ENCODE data around the gene NOD1. TPM values are rescaled to one million over a fixed set of nuclear protein-coding genes. Genes with fewer than 3 reads are reported as not detected.
"Not testable (repeated sequence)": the region's sequence is repeated elsewhere in the genome, so short reads cannot be mapped to it uniquely, and the experiment has no call there.

Gene NOD1
- total RNA-seq, 1 donor from 2014 or later: 25.5 TPM

DNA sequence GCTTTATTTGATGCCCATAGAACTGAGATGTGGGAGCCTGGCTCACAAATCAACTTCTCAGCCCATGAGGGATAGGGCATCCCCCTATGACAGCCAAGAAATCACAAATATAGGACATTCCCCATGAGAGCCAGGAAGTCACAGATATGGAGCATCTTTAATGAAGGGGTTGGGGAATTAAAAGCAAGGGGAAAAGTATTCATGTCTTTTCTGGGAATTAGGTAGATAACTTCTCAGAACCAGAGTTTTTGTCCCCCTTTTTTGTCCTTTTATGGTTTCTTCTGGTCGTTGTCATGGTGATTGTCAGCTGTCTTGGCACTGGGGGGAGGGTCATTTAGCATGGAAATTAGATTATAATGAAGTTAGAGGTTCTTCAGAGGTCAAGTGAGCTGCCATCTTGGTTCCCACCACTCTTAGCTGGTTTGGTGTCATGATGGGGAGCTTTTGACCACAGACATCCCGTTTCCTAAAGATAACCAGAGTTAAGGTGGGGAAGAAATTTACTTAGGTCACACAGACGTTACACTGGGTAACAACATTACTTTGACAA lies 56.9 kb downstream of the NOD1 start:
- no peak for DNase-seq (ENCODE audit: low spot score)

DNA sequence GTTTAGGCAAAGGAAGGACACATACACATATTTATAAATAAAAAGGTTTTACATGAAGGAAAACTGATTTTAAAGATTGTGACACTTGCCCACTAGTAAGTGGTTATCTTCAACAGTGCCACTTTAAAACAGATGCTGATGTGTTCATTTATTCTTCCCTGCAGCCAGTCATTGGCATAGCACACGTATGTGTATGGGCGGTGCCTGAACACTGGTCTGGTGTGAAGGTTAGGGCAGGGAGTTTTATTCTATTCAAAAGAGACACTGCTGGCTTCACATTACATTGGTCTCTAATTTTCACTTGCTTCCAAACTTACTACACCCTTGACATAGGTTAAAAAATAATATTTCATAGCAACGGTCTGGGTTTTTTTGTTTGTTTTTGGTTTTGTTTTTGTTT lies 57.9 kb downstream of the NOD1 start:
- DNase-seq (ENCODE audit: low spot score): no peak

DNA sequence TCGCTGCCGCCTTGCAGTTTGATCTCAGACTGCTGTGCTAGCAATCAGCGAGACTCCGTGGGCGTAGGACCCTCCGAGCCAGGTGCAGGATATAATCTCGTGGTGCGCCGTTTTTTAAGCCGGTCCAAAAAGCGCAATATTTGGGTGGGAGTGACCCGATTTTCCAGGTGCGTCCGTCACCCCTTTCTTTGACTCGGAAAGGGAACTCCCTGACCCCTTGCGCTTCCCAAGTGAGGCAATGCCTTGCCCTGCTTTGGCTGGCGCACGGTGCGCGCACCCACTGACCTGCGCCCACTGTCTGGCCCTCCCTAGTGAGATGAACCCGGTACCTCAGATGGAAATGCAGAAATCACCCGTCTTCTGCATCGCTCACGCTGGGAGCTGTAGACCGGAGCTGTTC lies 58.5 kb downstream of the NOD1 start:
- DNase-seq (ENCODE audit: low spot score): not testable (repeated sequence)

DNA sequence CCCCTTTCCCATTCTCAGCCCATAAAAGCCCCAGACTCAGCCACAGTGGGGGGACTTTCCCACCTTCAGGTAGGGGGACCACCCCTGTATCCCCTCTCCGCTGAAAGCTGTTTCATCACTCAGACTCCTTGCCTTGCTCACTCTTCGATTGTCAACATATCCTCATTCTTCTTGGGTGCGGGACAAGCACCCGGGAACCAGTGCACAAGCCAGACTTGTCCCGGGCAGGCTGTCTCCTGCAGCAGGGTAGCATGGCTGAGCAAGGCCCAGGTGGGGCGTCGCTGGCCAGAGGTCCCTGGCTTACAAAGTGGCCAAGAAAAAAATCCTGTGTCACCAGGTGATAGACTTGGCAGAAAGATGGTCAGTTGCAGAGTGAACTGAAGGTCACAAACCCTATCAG lies 64.7 kb downstream of the NOD1 start:
- no peak for DNase-seq (ENCODE audit: low spot score)

DNA sequence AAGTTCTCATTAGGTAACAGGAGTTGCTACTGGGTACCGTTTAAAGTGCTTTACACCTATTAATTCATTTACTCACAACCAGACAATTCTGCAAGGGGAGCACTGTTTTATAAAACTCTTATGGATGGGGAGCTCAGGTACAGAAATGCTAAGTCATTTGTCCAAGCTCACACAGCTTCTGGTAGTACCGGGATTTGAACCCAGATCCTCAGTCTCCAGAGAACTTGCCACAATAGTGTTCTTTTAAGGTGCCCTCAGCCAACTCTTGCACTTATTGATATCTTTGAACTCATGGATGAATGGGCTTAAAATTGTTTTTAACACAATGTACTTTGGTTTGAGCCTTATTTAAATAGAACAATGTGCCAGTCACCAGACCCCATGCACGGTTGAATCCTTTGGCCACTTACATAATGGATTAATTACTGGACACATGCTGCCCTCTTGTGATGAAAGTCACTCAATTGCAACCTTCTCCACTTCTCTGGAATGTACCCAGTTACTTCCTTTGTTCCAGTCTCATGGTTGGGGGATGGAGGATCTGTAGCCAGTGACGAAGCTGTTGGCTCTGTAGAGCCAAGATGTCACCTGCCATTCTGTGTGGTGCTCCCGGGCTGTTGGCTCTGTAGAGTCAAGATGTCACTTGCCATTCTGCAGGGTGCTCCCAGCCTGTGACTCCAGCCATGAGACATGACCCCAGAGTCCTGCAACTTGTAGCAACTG lies 65.6 kb downstream of the NOD1 start:
- DNase-seq (ENCODE audit: low spot score): peak; percentile 67

DNA sequence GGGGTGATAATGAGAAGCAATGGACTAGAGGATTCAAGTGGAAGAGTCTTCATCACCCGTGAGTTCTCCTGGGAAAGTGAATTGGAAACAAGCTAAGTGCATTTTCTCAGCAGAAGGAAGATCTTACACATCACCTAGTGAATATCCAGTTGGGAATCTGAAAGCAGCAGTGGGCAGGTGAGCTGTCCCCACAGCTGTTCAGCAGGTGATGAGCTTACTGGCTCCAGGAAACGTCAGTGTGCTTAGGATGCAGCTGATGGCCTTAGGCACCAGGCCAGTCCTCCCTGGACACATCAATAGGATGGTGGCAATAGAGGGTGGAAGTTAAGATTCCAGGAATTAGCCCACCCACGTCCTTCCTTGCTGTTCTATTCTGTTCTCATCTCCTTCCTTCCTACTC lies 66.7 kb downstream of the NOD1 start:
- no peak for DNase-seq (ENCODE audit: low spot score)

DNA sequence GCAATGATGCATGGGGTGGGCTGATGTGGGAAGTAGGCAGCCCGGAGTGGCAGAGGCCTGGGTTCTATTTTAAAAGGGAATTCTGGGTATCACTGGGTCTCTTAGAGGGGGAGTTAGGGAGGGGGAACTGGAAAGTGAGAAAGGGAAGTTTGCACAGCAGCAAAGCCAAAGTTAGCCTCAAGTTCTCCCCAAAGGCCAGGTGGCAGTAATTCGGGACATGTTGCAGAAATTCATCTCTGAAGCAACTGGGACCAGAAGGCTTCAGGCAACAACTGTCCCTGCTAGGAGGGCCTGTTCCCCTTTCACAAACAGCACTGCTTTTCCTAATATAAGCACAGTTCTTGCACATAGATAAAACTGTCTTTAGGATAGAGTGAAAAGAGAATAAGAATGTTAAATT lies 67.4 kb downstream of the NOD1 start:
- DNase-seq (ENCODE audit: low spot score): peak; percentile 25

DNA sequence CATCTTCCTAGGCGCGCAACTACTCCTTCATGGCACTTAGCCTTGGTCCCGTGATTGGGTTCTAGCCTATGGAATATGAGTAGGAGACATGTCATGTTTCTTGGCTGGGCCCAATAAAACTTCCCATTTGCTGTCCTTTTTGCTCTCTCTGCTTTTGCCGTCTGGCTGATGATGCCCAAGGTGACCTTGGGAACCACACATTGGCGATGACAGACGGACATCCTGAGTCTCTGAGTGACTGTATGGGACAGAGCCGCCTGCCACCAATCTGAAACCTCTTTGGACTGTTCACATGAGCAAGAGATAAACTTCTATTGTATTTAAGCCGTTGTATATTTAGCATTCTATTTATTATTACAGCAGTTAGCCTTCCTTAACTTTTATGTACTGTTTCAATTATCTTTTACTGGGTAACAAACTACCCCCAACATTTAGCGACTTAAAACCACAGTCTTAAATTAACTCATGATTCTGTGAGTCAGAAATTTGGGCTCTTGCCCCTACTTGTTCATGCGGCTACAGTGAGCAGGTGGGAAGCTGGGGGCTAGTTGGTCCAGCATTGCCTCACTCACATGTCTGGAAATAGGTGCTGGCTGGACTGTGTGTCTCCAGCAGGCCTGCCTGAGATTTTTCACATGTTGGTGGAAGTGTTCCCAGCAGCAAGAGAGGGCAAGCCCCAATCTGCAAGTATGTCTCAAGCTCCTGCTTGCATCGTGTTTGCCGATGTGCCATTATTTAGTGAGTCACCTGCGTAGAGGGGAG lies 71.7 kb downstream of the NOD1 start:
- DNase-seq (ENCODE audit: low spot score): peak; percentile 57

DNA sequence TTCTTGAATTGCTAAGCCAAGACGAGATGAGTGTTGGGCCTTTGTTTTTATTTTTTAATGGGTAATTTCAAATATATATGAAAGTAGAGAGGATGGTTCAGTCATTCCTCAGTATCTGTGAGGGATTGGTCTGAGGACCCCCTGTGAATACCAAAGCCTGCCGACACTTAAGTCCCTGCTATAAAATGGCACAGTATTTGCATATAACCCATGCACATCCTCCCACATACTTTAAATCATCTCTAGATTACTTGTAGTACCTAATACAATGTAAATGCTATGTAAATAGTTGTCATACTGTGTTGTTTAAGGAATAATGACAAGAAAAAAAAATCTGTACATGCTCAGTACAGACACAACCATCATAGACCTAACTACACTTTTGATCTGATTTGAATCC lies 73.4 kb downstream of the NOD1 start:
- no peak for DNase-seq (ENCODE audit: low spot score)

DNA sequence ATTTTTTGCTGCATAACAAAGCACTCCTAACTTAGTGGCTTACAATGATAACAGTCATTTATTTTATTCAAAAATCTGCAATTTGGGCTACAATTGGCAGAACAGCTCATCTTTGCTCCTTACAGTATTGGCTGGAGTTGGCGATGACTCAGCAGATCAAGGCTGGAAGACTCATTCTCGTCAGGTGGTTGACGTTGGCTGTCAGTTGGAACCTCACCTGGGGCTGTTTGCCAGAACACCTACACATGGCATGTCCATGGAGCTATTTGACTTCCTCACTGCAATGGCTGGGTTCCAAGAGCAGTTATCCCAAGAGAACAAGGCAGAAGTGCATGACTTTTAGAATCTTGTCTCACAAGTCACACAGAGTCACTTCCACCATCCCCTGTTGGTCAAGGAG lies 75.1 kb downstream of the NOD1 start:
- DNase-seq (ENCODE audit: low spot score): no peak

DNA sequence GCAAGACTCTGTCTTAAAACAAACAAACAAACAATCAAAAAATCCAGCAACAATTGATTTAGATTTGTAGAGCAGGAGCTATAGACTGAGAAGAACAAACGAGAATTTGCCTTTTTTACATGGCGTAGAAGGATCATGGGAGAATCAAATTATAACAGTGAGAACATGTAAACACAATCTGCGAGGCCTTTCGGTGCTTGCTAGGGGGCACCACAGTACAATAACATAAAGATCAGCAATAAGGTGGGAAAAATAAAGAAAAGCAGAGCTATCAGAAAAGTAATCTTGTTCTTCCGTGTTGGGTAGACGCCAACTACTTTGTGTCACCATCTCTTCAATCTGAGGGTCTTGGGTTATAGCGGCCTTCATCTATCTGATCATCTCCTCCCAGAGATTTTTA lies 82.2 kb downstream of the NOD1 start:
- peak; percentile 19 for DNase-seq (ENCODE audit: low spot score)

DNA sequence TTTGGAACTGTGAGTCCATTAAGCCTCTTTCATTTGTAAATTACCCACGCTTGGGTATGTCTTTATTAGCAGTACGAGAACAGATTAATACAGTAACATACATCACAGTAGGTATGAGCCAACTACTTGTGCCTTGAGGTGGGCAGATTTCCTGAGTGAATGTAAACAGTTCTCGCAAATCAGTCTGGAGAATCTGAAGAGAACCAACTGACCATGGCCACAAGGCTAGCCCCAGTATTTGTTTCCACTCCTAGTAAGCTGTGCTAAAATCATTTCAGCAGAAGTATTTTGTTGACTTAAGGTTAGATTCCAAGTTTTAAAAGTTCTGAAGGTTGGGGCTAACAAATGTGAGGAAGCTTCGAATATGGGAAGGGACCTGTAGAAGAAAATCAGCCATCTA lies 82.9 kb downstream of the NOD1 start:
- DNase-seq (ENCODE audit: low spot score): no peak

DNA sequence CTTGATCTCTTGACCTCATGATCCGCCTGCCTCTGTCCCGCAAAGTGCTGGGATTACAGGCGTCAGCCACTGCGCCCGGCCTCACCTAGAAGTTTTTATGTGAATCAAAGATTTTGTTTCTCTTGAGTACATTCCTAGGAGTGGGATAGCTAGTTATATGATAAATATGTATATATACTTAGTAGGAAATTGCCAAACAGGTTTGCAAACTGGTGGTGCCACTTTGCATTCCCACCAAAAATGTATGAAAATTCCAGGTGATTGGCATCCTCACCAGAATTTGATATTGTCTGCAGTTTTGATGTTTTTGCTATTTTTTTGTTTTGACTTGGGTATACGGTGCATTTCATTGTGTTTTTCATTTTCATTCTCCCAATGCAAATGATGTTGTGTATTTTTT lies 86.8 kb downstream of the NOD1 start:
- DNase-seq (ENCODE audit: low spot score): no peak

DNA sequence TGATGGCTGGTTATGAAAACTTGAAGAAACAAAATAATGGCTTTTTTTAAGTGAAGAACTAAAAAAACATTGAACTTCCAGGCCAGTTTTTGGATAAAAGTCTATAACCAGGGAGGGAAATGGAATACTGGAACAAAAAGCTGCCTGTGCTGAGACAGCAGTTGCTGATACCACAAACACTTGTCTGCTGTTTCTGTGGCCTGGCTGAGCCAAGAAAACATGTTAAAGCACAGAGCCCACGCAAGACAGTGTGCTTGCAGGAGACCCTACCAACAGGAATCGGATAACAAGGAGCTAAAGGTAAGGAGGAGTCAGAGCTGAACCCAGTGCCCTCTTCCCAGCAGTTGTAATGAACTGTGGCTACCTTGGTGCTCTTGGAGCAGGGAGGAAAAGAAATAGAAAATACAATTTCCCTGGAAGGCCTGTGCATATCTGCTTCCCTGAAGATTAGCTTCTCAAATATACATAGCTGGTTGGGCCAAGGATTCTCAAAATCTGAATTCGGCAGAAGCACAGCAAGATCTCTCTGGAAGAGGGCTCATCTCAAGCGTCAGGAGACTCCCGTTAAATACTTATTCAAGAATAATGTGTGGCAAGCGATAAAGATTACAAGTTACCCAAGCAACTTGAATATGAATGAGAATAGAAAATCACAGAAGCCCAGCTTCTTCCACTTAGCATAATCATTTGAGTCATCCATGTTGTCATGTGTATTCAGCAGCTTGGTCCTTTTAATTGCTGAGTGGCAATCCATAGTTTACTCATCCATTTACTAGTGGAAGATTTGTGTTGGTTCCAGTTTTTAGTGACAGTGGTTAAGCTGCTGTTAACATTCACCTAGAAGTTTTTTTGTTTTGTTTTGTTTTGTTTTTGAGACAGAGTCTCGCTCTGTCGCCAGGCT lies 87.6 kb downstream of the NOD1 start:
- DNase-seq (ENCODE audit: low spot score): no peak

DNA sequence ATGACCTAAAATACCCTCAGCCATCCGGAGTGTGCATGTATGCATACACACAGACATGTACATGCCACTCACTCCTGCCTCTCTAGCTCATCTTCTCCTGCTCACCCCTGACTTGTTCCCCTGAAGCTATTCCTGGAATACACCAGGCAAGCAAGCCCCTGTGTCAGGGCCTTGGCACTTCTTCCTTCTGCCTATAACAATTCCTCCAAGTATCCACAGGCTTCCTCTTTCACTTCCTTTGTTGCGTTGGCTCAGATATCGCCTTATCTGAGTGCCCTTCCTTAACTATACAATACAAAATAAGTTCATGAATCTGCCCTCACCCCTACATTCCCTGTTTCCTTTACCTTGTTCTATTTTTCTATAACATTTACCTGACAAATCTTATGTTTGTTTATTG lies 88.8 kb downstream of the NOD1 start:
- DNase-seq (ENCODE audit: low spot score): peak; percentile 10

DNA sequence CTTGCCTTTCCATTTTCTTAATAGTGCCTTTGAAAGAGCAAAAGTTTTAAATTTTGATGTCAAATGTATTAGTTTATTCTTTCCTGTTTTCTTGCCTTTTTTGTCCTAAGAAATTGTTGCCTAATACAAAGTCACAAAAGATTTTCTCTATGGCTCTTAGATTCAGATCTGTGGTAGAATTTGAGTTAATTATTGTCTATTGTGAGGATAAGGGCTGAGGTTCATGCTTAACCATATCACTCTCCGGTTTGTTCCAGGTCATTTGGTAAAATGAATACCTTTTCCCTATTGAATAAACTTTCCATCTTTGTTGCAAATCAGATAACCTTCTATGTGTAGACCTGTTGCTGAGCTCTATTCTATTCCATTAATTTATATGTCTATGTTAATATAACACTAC lies 96.0 kb downstream of the NOD1 start:
- no peak for DNase-seq (ENCODE audit: low spot score)

DNA sequence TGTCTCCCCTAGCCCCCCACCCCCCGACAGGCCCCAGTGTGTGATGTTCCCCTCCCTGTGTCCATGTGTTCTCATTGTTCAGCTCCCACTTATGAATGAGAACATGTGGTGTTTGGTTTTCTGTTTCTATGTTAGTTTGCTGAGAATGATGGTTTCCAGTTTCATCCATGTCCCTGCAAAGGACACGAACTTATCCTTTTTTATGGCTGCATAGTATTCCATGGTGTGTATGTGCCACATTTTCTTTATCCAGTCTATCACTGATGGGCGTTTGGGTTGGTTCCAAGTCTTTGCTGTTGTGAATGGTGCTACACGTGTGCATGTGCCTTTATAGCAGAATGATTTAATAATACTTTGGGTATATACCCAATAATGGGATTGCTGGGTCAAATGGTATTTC lies 97.8 kb downstream of the NOD1 start:
- DNase-seq (ENCODE audit: low spot score): not testable (repeated sequence)

DNA sequence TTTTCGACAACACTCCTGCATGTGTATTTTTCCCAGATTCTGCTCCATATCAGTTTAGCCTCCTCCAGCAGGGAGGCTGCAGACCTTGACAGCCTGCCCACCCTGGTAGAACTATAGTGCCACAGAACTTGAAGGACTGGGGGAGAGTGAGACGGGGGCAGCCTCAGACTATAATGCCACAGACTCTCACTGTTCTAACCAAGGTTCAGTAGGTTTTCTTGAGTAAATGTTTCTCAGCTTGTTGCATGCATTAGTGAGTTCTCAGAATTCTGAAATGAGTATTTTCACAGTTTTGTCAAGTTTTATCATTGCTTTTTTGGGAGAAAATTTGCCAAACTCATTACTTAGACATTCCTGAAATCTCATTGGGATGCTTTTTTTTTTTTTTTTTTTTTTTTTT lies 98.3 kb downstream of the NOD1 start:
- no peak for DNase-seq (ENCODE audit: low spot score)

DNA sequence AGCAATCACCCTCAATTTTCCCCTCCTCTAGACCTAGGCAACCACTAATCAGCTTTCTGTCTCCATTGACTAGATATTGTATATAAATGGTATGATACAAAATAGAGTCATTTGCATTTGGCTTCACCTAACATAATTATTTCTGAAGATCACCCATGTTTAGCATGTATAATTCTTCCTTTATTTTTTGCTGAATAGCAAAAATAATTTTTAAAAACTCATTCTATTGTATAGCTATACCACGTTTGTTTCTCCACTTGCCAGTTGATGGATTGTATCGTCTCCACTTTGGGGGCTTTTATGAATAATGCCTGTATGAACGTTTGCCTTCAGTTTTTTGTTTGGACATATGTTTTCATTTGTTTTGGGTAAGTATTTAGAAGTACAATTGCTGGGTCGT lies 98.8 kb downstream of the NOD1 start:
- DNase-seq (ENCODE audit: low spot score): no peak

DNA sequence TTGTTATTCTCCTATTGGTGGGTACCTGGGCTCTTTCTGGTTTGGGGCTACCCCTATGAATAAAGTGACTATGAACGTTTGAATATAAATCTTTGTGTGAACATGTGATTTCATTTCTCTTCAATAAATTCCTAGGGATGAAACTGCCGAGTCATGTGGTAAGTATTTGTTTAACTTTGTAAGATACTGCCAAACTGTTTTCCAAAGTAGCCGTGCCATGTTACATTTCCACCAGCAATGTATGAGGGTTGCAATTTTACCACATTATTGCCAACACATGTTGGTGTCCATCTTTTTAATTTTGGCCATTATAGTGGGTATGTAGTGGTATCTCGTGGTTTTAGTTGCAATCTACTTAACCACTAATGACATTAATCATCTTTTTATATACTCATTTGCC lies 99.5 kb downstream of the NOD1 start:
- no peak for DNase-seq (ENCODE audit: low spot score)

DNA sequence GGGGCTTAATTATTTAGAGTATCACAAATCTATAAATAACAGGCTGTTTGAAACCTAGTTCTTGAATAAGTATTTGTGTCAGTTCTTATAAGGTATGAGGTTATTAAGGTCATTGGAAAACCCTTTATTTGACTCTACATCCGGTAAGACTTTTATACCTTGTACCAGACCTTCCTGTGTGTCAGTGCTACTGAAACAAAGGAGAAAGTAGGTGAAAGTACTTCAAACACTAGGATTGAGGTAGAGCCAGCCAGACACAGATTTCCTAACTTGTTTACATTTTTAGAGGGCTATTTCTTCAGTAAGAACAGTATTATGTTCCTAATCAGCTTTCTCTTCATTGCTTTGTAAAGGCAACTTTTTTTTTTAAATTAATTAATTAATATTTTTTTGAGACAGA lies 100.3 kb downstream of the NOD1 start:
- no peak for DNase-seq (ENCODE audit: low spot score)
